HG03095 (cell line): ENCODE data around the gene FAM90A26.
"Not testable (repeated sequence)": the region's sequence is repeated elsewhere in the genome, so short reads cannot be mapped to it uniquely, and the experiment has no call there.

Experiments used
- ATAC-seq: cut with Tn5 transposase; IDR thresholded peaks from one replicate; pipeline ENCODE4 v1.9.1; 2021; ENCODE audit warnings: moderate library complexity; ENCODE audit not compliant: unreplicated experiment

The FAM90A26 gene

DNA sequence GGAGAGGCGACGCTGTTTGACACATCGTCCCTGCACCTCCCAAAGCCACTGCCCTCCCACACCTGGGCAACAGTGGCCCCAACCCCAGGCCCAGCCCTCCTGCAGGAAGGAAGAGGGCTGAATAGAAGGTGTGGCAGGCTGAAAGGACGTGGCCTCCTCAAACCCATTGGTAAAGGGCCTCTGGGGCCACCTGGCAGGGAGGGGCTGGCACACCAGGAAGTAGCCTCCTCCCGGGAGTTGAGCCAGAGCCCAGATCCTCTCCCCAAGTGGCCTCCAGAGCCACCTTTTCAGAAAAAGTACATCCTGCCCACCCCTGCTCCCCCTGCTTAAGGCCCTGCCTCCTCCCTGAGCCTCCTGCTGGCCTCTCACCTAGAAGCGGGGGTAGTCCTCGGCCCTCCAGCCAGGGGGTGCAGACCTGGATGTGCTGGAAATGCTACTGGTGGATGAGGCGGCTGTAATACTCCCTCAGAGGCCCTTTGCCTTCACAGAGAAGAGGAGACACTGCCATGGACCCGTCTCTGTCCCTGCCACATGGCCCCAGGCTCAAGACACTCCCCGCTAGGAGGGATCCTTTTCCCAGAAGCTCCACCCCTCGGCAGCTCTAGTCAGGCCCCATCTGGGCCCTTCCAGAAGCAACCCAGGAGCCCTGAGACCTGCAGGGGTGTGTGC, at the start of gene FAM90A26:
Gene FAM90A26 (plus strand): TSS at position 619 of the 669 bp plus-strand sequence. CDS start 2,764 bp downstream, outside the sequence.
- not testable (repeated sequence) for ATAC-seq

GRCh38 chr4:9122711-9123110, 47.5 kb upstream of the FAM90A26 start:
- not testable (repeated sequence) for ATAC-seq

DNA sequence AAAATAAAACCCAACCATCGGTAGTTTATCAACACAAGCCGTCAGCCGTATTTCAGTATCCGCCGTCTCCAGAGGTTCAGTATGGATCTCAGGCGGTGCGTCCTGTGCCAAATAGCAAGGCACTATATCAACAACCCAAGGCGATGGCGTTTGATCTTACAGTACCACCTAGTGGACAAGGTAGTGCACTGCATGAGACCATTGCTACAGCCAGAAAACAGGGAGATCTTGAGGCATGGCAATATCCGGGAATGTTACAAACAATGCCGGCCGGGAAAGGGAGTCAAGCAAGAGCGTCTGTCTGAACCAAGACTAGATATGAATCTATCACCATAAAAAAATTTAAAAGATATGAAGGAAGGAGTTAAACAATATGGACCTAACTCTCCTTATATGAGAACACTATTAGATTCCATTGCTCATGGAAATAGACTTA, 46.6 kb upstream of the FAM90A26 start:
- not testable (repeated sequence) for ATAC-seq

DNA sequence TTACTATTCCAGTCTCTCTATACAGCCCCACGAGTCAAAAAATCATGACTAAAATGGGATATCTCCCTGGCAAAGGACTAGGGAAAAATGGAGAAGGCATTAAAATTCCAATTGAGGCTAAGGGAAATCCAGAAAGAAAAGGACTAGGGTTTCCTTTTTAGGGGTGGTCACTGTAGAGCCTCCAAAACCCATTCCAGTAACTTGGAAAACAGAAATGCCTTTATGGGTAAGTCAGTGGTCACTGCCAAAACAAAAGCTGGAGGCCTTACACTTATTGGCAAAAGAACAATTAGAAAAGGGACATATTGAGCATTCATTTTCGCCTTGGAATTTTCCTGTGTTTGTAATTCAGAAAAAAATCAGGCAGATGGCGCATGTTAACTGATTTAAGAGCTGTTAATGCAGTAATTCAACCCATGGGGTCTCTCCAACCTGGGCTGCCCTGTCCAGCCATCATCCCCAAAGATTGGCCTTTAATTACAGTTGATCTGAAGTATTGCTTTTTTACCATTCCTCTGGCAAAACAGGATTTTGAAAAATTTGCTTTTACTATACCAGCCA, 44.5 kb upstream of the FAM90A26 start:
- not testable (repeated sequence) for ATAC-seq

GRCh38 chr4:9131420-9131819, 38.8 kb upstream of the FAM90A26 start:
- ATAC-seq, result not testable (repeated sequence)

- ATAC-seq, result not testable (repeated sequence)
Observed at GRCh38 chr4:9132849-9133248, 37.4 kb upstream of the FAM90A26 start.

- ATAC-seq, result not testable (repeated sequence)
Observed at GRCh38 chr4:9134011-9134410, 36.2 kb upstream of the FAM90A26 start.

GRCh38 chr4:9134556-9134955, 35.7 kb upstream of the FAM90A26 start:
- not testable (repeated sequence) for ATAC-seq

DNA sequence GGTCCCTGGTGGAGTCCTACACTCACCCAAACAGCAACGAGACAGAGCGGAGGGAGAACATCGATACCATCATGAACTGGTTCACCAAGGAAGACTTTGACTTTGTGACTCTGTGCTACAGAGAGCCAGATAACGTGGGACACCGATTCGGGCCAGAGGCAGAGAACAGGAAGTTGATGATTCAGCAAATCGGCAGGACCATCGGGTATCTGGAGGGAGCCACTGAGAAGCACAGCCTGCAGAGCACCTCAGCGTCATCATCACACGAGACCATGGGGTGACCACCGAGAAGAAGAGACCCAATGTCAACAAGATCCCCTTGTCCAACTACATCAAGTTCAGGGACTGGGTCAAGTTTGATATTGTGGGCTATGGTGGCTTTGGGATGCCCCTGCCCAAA, 29.2 kb upstream of the FAM90A26 start:
- not testable (repeated sequence) for ATAC-seq

DNA sequence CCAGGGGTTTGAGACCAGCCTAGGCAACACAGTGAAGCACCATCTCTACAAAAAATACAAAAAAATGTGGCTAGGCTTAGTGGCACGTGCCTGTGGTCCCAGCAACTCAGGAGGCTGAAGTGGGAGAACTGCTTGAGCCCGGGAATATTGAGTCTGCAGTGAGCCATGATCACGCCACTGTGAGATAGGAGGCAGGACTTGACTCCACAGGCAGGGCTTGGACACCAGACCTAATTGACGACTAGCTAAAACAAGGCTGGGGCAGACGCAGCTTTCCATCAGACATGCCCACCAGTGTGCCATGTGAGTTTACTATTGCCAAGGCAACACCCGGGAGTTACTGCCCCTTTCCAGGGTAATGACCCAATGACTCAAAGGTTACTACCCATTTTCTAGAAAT, 27.4 kb upstream of the FAM90A26 start:
- not testable (repeated sequence) for ATAC-seq

- no peak for ATAC-seq
Observed at GRCh38 chr4:9143421-9144080, 26.7 kb upstream of the FAM90A26 start.

DNA sequence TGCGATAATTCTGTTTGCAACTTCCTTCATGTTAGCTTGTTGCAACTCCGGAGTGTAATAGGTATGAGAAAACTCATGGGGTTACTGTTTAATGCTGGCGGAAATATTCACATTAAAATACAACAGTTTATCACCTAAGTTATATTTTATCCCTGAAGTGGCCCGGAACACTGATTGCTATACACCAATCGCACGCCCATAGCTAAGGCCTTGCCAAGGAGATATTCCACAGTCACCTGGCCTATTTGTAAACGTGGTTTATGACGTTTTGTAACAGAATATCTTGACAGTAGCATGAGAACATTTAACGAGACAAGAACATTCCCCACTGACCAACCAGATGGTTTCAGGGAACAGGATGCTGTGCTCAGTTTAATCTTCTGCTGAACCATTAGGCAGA, 23.2 kb upstream of the FAM90A26 start:
- no peak for ATAC-seq

DNA sequence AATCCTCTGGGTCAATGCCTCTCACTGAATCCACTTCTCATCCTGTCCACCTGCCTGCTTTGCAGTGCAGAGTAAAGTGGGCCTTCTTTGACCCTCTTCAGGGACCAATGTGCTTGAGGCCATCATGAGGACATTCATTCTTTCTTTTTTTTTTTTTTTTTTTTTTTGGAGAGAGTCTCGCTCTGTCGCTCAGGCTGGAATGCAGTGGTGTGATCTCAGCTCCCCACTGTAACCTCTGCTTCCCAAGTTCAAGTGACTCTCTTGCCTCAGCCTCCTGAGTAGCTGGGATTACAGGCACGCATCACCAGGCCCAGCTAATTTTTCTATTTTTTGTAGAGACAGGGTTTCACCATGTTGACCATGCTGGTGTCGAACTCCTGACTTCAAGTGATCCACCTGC, 22.8 kb upstream of the FAM90A26 start:
- not testable (repeated sequence) for ATAC-seq

DNA sequence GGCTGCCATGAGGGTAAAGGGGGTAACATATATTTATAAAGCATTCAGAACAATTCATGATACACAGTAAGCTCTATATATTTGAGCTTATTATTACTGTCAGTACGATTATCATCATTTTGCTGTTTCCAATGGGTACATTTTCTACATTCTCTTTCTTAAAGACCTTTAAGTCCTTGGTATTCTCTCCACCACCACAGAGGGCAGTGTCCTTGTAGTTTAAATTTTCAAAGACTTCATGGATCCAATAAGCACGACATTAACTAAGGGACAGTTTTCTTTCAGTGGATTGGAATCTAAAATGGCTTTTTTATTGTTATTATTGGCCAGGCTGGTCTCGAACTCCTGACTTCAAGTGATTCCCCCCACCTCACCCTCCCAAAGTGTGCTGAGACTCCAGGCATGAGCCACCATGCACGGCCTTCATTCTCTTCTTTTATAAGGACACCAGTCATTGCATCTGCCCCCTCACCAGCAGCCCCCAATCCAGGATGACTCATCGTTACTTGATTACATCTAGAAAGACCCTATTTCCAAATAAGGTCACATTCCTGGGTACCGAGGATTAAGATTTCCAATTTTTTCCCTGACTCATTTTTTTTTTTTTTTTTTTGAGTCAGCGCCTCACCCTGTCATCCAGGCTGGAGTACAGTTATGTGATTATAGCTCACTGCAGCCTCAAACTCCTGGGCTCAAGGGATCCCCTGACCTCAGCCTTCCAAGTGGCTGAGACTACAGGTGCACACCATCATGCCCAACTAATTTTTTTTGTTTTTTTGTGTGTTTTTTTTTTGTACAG, 21.4 kb upstream of the FAM90A26 start:
- not testable (repeated sequence) for ATAC-seq

DNA sequence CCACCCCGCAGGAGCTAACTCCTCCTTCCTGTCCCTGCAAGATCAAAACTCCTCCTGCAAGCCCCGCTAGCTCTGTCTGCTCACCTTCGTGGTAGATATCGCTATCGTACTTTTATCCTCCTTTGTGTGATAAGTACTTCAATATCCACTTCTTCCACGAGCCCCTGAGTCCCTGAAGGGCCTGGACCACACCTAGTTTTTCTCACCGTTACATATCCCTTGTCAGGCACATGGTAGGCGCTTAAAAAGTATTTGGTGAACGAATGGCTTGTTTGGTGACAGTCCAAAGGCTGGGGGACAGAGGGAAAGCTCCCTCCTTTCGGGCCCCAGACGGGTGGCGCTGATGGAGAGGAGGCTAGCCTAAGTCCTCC, 18.4 kb upstream of the FAM90A26 start:
- ATAC-seq, result not testable (repeated sequence)

DNA sequence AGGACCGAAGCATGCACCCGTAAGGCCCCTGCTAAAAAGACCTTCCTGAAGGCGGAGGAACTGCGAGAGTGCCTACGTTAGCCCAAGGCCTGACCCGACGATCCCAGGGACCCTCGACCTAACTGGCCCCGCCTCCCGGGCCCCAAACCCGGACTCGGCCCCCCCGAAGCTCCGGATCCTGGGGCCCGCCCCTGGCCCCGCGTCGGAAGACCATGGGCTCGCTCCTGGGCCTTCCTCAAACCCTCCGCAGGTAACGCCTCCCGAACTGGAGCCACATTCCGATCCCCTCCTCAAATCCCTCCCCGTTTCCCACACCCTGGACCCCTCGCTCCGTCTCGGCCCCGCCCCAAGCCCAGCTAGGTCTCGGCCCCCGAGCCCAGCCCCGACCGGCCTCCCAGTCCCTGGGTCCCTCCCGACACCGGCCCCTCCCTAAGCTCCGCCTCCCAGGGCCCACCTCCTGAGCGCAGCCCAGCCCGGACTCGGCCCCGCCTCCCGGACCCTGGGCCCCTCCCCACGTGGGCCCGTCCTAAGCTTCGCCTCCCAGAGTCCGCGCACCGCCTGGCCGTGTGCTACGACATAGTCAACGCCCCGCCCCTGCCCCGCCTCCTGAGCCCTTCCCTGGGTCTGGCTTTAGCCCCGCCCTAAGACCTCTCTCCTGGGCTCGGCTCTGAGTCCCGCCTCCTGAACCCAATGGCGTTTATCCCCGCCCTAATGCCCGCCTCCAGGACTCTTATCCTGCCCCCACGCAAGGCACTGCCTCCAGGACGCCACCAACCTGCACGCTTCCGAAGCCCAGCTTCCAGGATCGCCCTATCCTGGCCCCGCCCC, 17.8 kb upstream of the FAM90A26 start:
- ATAC-seq, result not testable (repeated sequence)

DNA sequence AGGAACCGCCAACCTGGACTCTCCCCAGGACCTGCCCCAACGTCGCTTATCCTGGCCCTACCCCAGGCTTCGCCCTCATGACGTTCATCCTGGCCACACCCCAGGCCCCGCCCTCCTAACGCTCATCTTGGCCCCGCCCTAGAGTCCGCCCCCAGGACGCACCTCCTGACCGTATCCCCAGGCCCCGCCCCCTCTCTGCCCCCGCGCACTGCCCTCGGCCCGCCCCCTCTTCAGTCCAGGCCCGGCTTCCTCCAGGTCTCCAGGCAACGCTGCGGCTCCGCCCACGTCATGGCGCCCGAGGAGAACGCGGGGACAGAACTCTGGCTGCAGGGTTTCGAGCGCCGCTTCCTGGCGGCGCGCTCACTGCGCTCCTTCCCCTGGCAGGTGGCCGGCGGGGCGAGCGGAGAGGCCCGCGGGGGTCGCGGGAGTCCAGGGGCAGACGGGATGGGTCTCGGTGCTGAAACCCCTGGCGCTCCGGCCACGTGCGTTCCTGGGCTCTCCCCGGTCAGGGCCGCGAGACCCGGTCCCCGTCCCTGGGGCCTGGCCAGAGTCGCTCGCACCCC, 17.1 kb upstream of the FAM90A26 start:
- not testable (repeated sequence) for ATAC-seq

- not testable (repeated sequence) for ATAC-seq
Observed at GRCh38 chr4:9153571-9154157, 16.5 kb upstream of the FAM90A26 start.

DNA sequence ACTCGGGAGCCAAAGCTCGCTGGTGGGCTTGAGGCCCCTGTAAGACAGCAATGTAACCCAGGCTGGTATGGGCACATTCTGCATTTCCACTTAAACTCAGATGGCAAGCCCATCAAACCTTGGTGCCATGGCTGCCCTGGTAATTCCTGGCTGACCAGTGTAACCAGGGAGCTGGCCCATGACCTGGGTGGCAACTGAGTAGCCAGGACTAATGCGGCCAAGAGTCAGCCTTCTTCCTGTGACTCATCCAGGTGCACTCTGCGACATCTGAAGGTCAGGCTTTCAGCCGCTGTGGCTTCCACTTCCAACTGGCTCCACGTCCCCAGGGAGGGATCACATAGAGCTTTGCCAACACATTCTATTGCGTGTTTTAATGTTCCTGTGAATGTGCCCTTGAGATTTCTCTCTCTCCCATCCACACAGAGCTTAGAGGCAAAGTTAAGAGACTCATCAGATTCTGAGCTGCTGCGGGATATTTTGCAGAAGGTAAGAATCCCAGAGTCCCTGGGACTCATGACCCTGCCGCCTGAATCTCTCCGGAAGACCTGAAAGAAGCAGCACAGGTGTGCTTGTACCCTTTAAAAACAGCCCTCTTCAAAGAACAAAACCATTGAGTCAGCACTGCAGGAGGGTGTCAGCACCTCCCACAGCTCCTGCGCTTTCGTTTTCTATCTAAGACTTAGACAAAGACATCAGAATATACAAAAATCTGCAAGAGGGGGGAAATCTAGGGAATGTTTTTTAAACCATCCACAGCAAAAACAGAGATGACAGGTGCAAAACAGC, 14.9 kb upstream of the FAM90A26 start:
- ATAC-seq, result not testable (repeated sequence)
